ENCODE results near the gene ITPRID2. TPM values are rescaled to one million over a fixed set of nuclear protein-coding genes. Genes with fewer than 3 reads are reported as not detected.

ITPRID2 gene
- total RNA-seq, 4 donors from 2014 or later, result 38.7 to 91.9 (median 42.5) TPM

- Histone ChIP-seq H3K4me3 (no peak overlapping the region), H3K36me3 (peaks cover 0 to 79% of the 10 kb centered on the region in 2 donors), H3K4me1 (no peaks in the 10 kb centered on the region), H3K27ac (no peak overlapping the region), H3K27me3 (no peaks in the 10 kb centered on the region), H3K9me3 (no peaks in the 10 kb centered on the region)
- DNase-seq (no peak), ATAC-seq (no peak)
- no peak for TF ChIP-seq CTCF (IDR thresholded peaks at IDR 0.05 in 4 of 5, conservative IDR thresholded peaks at IDR 0.05 in 1 of 5)
- no peak for TF ChIP-seq POLR2A (IDR thresholded peaks at IDR 0.05)
- intact Hi-C loops (cut with DNase I; ENCODE audit: low total_unique reads), result no loop called here
- in situ Hi-C loops (cut with MboI; ENCODE audit: low sequenced_read_pairs in 4 of 4), result loop anchor here in 1 of 4 donors (25.0 kb wide), 1 partner anchor 186 kb away; no protein-coding TSS in a partner anchor
Observed at GRCh38 chr2:181923121-181923520, 31.6 kb downstream of the ITPRID2 start.

GRCh38 chr2:181924336-181924735 is 32.8 kb downstream of the ITPRID2 start:
- Histone ChIP-seq H3K9me3 (no peaks in the 10 kb centered on the region), H3K4me1 (no peaks in the 10 kb centered on the region), H3K27me3 (no peaks in the 10 kb centered on the region), H3K27ac (no peak overlapping the region), H3K36me3 (peaks cover 0 to 73% of the 10 kb centered on the region in 2 donors), H3K4me3 (no peak overlapping the region)
- no peak for ATAC-seq
- TF ChIP-seq CTCF (IDR thresholded peaks at IDR 0.05 in 4 of 5, conservative IDR thresholded peaks at IDR 0.05 in 1 of 5), result no peak
- TF ChIP-seq POLR2A (IDR thresholded peaks at IDR 0.05), result no peak
- no peak for DNase-seq
- in situ Hi-C loops (cut with MboI; ENCODE audit: low sequenced_read_pairs in 4 of 4), result loop anchor here in 1 of 4 donors (25.0 kb wide), 1 partner anchor 187 kb away; no protein-coding TSS in a partner anchor
- intact Hi-C loops (cut with DNase I; ENCODE audit: low total_unique reads), result no loop called here

- in situ Hi-C loops (cut with MboI; ENCODE audit: low sequenced_read_pairs in 4 of 4) (no loop called here), intact Hi-C loops (cut with DNase I; ENCODE audit: low total_unique reads) (no loop called here)
- peaks cover 0 to 11% of the 10 kb centered on the region in 2 donors for H3K36me3 ChIP-seq
- no peaks in the 10 kb centered on the region for H3K27me3 ChIP-seq
- H3K4me1 ChIP-seq, result no peaks in the 10 kb centered on the region
- H3K4me3 ChIP-seq, result no peak overlapping the region
- no peak for ATAC-seq
- no peak overlapping the region for H3K27ac ChIP-seq
- no peak for DNase-seq
- no peaks in the 10 kb centered on the region for H3K9me3 ChIP-seq
- TF ChIP-seq CTCF (IDR thresholded peaks at IDR 0.05 in 4 of 5, conservative IDR thresholded peaks at IDR 0.05 in 1 of 5) (no peak), POLR2A (IDR thresholded peaks at IDR 0.05) (no peak)
Observed at GRCh38 chr2:181934694-181935093, 43.2 kb downstream of the ITPRID2 start.

GRCh38 chr2:181937473-181937872 is 45.9 kb downstream of the ITPRID2 start:
- Histone ChIP-seq H3K27me3 (no peaks in the 10 kb centered on the region), H3K4me3 (no peak overlapping the region), H3K27ac (no peak overlapping the region), H3K9me3 (no peaks in the 10 kb centered on the region), H3K4me1 (no peaks in the 10 kb centered on the region), H3K36me3 (no peaks in the 10 kb centered on the region)
- ATAC-seq (no peak), DNase-seq (no peak)
- TF ChIP-seq POLR2A (IDR thresholded peaks at IDR 0.05) (no peak), CTCF (IDR thresholded peaks at IDR 0.05 in 4 of 5, conservative IDR thresholded peaks at IDR 0.05 in 1 of 5) (no peak)
- in situ Hi-C loops (cut with MboI; ENCODE audit: low sequenced_read_pairs in 4 of 4) (no loop called here), intact Hi-C loops (cut with DNase I; ENCODE audit: low total_unique reads) (no loop called here)
